AG09319 (cell line): Measurements from ENCODE around the gene SETX.
"Not testable (repeated sequence)": the region's sequence is repeated elsewhere in the genome, so short reads cannot be mapped to it uniquely, and the experiment has no call there.

Experiments used
- DNase-seq: peaks from one replicate; pipeline ENCODE4 v3.0.0-alpha.2; 2010; ENCODE audit warnings: low read depth; ENCODE audit errors: extremely low read depth
- TF ChIP-seq, protein P1 (sequence below): IDR thresholded peaks from 2 replicates; pipeline ENCODE4 v1.5.1; 2011; ENCODE audit warnings: low read depth, mild to moderate bottlenecking, inconsistent platforms, low read length, moderate library complexity

SETX gene

GRCh38 chr9:132283863-132284262 lies 70.9 kb downstream of the SETX start:
- TF ChIP-seq, protein P1, sequence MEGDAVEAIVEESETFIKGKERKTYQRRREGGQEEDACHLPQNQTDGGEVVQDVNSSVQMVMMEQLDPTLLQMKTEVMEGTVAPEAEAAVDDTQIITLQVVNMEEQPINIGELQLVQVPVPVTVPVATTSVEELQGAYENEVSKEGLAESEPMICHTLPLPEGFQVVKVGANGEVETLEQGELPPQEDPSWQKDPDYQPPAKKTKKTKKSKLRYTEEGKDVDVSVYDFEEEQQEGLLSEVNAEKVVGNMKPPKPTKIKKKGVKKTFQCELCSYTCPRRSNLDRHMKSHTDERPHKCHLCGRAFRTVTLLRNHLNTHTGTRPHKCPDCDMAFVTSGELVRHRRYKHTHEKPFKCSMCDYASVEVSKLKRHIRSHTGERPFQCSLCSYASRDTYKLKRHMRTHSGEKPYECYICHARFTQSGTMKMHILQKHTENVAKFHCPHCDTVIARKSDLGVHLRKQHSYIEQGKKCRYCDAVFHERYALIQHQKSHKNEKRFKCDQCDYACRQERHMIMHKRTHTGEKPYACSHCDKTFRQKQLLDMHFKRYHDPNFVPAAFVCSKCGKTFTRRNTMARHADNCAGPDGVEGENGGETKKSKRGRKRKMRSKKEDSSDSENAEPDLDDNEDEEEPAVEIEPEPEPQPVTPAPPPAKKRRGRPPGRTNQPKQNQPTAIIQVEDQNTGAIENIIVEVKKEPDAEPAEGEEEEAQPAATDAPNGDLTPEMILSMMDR, result no peak
- DNase-seq, result no peak

DNA sequence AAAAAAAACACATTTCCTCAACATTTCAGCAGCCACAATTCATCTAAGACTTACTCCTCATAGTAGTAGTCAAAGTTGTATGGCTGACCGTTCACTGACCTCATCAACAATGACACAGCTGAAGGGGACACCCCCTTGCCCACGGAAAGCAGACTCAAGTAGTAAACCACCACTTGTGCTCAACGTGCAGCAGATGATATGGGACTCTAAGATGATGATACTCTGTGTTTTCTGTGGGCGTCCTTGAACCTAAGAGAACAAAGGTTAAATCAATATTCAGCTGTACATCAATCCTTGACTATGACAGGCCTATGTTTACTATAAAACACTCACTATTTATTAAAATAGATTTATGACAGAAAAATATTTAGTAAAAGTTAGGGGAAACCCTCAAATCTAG lies 71.6 kb downstream of the SETX start:
- TF ChIP-seq, protein P1, result no peak
- no peak for DNase-seq

GRCh38 chr9:132274861-132275260 lies 79.9 kb downstream of the SETX start:
- no peak for DNase-seq
- TF ChIP-seq, protein P1, result no peak

- DNase-seq, result not testable (repeated sequence)
These were observed 84.9 kb downstream of the SETX start for GRCh38 chr9:132269704-132270516.

- TF ChIP-seq, protein P1, result peak; percentile 92
- no peak for DNase-seq
These were observed 85.9 kb downstream of the SETX start for GRCh38 chr9:132268725-132269352.

DNA sequence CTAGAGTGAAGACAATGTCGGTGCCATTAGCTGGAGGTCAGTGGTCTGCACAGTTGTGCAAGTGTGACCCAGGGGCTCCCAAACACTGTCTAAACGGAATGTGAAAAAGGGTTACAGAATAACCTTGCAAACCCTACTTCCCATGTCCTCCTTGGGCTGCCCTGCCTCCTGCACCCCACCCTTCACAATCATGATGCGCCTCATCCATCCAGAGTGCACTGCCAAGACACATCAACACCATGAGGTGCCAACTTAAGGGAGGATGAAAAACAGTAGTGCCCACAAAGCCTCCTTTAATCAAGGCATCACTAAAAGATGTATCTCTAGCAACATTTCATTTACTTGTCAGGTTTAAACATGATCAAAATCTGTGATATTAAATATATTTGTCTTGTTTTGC lies 87.1 kb downstream of the SETX start:
- TF ChIP-seq, protein P1, result no peak
- DNase-seq, result no peak

GRCh38 chr9:132266017-132266416 lies 88.8 kb downstream of the SETX start:
- TF ChIP-seq, protein P1, result no peak

More at GRCh38 chr9:132266017-132266416, 88.8 kb downstream of the SETX start:
- DNase-seq, result no peak
